OCI-M2 (cell line): ENCODE measurements around the gene PIGO.

ENCODE experiments used
- DNase-seq: peaks from one replicate; lab custom pipeline; 2025; ENCODE audit not compliant: unreplicated experiment; lab: John Stamatoyannopoulos, UW

Gene PIGO

DNA sequence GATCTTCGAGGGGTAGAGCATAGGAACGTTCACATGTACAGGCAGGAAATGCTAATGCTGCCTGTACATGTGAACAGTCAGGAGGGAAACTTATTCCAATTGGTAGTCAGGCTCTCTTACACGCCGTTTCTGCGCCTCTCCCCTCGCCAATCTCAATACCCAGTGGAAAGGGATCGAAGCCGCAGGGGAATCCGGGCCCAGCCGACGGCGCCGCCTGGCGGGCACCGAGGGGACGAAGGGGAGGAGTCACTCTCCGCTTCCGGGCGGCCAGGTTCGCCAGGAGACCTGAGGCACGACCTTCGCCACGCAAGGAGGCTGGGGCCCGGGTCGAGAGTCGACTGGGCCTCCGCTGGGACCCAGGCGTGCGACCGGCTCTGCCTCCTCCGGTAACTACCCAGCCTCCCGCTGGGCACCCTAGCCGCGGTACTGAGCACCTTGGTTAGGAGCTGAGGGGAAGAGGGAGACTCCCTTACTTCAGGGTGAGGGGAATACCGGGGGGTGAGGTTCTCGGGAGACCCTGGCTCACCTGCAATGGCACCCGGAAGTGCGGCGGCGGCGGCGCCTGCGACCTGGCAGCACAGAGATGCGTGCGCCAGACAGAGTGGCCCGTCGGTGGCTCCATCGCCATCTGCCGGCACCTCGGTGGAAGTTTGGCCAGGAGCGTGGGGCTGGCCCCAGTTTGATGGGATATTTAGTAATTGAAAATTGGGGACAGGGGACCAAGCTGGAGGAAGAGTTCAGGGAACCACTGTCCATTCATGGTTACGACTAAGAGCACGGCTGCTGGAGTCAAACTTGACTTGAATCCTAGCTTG is at the start of gene PIGO:
Gene PIGO, minus strand, starts transcription at position 557 of the 815 bp plus-strand sequence. CDS start 1,026 bp downstream, outside the sequence.
- peak; percentile 46 for DNase-seq

DNA sequence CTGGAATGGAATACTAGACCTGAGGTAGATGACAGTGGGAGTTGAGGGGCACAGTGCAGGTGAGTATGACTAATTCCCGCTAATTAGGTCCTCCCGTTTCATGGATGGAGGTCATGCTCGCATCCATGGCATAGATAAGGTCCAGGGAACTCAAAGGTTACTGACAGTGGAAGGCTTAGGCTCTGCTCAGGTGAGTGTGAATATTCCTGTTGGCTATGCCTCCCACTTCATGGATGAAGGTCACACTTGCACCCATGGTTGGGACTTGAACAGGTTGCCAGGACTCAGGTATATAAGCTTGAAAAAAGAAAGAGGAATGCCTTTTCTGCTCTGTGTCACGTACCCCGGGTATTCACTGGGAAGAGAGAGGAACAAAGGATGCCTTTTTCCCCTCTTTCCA is 45.6 kb upstream of the PIGO start:
- no peak for DNase-seq

DNA sequence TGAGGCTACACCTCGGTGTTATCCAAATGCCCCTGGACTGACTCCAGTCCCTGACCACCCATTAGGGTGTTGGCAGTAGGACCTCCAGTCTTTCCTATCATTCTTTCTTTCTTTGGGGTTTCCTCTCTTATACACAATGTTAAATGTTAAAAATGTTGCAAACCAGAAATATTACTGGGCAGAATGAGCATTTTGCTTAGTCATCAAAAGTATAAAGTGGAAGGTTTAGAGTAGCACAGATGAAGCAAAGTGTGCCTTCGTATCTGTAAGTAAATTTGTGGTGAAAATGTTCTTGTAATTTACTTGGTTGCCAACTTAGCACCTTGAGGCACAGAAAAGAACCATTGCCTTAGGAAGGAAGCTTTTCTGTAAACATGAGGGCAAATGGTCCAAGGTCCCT is 43.7 kb upstream of the PIGO start:
- DNase-seq: no peak

DNA sequence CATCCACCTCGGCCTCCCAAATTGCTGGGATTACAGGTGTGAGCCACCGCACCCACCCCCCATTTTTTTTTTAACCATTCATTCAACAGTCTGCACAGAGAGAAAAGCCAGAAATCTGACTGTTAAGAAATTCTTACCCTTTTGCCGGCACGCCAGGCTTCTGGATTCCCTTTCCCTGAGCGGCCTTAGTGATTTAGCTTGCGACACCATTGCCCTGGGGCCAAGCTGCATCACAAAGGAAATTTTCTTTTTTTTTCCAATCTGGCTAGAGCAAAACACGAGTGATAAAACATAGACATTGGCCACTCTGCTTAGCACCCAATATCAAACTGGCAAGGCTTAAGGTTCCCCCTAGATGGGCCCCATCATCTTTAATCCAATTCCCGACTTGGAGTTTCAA is 40.5 kb upstream of the PIGO start:
- no peak for DNase-seq

DNA sequence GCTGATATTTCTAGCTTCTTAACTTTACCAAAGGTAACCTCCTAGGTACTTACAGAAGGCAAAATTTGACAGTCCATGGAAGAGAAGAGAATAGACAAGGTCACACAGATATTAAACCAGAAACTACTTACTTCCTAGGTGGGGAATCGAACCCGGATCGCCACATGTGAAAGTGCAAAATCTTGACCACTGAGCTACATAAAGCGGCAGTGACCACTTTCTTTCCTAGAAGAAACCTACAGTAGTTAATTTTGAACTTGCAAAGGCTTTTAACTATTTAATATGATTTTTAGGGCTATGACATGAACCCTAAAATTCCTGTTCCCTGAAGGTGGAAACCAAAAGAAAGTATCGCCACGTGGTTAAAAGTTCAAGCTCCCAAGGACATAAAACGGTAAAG is 39.6 kb upstream of the PIGO start:
- DNase-seq: no peak

DNA sequence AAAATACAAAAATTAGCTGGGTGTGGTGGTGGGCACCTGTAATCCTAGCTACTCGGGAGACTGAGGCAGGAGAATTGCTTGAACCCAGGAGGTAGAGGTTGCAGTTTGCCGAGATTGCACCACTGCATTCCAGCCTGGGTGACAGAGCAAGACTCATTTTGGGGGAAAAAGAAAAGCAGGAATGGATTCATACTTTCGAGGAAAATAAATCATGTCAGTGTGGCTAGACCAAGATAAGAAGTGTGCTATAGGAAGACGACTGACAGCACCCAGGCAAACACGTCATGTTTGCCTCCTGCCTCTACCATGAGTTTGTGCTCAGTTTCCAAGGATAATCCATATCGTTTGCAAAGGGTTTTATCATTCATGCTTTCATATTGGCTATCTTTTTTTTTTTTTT is 38.5 kb upstream of the PIGO start:
- DNase-seq: no peak

DNA sequence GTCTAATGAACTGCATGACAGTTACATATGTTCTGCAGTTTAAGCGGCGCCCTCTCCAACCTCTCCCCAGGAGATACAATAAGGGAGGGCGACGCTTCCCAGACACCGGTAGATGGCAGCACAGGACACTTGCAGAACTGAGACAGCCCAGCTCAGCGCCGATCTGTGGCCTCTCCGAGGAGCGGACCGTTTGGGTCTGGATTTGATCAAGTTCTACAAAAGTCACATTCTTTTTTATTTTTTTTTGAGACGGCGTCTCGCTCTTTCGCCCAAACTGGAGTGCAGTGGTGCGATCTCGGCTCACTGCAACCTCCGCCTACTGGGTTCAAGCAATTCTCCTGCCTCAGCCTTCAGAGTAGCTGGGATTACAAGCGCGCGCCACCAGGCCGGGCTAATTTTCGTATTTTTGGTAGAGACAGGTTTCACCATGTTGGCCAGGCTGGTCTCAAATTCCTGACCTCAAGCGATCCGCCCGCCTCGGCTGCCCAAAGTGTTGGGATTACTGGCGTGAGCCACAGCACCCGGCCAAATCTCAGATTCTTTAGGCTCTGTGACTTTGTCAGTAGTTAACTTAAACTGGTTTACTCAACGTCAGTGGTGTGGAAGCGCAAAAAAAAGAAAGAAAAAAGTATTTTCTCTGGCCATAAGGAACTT is 20.6 kb upstream of the PIGO start:
- DNase-seq: peak; percentile 22

DNA sequence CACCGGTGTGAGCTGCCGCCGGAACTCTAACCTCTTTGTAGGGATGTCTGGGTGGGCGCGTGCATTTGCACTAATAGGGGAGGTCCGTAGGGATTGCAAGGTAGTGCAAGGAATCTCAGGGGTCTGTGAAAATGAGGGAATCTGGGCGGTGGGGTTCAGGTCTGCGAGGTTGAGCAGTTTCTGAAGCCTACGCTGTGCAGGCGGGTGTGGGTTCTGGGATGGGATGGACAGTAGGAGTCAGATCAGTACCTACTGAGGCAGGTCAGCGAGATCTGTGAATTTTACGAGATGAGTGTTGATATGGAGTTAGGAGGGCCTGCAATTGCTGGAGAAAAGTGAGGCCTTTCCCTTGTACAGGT is 20.1 kb upstream of the PIGO start:
- DNase-seq: no peak

DNA sequence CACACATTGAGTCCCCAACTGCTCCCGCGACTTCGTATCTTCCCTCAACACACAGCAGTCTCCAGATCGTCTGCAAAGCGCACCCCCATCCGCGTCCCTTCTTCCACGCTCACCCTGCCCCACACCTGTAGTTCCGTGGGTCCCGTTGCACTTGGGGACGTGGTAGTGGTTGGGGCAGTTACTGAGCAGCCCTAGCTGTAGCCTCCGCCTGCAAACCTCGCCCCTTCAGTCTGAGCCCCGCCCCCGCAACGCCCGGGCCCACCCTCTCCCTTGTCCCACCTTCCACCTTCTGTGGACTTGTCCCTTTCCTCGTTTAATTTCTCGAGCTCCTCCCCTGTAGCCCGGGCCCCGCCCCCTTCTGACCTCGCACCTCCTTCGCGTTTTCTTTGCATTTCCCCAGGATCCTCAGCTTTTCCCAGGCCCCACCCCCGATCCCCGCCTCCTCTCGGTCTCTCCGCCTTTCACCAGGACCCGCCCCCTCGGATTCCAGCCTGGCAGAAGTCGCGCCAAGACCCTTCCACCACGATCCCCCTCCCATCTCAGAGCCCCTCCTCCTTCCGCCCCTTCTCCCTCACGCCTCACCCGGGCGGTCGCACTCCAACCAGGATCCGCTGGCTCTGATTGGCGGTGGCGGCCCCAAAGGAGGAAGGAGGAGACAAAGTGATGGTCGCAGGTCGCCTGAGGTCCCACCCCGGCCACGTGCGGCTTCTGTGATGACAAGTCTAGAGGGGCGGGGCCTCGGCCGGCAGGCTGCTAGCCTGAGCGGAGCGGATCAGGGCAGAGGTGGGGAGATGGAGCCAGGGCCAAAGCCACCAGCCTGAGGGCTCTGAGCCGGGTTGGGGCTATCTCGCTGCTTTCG is 19.5 kb upstream of the PIGO start, which contains the start of gene ATOSB:
Gene ATOSB, minus strand, starts transcription at position 183 of the 859 bp plus-strand sequence. CDS start 7,588 bp downstream, outside the sequence.
- peak; percentile 88 for DNase-seq

DNA sequence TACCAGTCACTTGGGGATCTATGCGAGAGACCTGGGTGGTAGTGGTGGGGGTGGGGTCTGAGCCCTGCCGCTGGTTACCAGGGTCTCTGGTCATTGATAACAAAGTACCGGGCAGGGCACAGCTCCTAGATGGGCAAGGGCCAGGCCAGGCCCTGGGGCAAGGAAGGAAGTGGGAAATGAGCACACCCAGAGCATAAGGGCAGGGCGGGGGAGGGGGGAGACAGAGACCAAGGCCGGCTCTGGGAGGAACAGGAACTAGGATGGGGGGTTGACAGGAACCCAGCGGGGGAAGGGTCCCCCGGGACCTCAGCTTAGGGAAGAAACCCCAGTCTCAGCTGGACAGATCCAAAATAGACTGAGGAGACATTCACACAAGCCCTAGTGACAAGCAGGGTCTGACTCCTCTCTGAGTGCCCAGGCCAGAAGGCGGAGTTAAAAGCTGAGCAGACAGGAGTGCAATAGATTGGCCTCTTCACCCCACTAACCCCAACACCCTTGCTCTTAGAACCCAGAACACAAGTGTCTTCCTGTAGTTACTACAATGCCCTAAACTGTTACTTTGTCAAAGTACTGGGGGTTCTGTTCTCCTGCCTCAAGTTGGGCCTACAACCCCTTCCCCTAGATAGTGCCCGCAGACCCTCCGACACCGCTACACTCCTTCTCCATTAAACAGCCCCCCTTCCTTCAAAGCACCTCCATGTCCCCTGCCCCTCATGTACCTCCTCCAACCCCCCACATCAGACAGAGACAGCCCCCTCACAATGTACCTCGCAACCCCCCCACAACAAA is 18.6 kb upstream of the PIGO start:
- DNase-seq: no peak

DNA sequence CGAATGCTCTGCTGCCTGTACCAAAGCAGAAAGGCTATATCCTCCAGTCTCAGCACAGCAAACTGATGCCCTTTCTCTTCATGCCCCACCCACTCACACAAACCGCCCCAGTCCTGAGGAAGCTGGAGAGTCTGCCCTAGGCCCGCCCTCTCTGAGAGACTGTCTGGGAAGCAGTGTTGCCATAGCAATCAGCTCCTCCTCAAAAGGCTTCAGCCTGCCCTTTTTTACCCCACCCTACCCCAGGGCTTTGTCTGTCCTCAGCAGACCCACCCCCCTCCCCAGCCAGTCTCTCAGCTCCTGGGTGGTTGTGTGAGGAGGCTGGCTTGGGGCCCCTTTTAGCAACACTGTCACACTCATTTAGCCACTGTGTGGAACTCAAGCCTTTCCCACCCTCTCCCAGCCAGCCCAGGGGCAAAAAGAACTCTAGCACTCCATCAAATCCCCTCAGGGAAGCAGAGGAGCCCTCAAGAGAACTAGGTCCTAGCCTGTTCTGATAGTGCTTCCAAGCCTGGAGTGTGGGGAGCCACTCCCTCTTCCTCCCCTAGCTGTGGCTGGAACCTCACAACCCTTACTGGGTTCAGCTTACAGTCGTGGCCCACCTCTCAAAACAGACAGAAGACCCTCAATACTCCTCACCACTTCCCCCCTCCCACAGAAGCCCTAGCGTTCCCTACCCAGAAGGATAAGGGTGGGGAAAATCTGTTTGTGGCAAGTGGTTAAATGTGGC is 17.9 kb upstream of the PIGO start:
- DNase-seq: peak; percentile 51

DNA sequence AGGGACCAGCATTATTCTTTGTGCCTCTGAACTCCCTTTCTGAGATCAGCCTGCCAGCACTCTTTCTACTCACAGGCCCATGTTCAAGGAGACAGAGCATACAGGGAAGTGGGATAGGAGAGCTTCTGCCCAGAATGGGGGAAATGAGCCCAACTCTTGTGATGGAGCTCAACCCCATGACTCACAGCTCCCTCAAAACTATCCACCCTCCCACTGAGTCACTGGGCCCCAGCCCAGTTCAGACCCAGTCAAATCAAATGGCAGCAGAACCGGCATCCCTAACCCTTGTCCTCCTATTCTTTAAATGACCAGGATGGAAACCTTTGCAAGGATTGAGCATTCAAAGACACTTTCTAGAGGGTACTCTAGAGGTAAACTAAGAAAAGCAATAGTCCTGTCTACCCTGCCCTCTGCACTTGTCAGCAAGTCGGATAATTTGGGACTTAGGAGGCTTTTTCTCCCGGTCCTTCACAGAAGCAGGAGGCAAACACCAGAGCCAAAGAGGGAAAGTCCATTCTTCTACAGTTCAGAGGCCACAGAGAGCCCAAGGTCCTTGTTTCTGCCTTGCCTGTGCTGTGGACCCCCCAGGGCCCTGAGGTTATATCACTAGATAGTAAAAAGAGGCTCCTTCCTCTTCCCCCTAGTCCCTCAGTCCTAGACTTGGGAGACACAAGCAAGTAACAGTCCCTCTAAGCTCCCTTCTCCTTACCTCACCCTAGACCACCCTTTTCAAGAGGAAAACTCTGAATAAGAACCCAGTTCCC is 16.0 kb upstream of the PIGO start:
- no peak for DNase-seq

DNA sequence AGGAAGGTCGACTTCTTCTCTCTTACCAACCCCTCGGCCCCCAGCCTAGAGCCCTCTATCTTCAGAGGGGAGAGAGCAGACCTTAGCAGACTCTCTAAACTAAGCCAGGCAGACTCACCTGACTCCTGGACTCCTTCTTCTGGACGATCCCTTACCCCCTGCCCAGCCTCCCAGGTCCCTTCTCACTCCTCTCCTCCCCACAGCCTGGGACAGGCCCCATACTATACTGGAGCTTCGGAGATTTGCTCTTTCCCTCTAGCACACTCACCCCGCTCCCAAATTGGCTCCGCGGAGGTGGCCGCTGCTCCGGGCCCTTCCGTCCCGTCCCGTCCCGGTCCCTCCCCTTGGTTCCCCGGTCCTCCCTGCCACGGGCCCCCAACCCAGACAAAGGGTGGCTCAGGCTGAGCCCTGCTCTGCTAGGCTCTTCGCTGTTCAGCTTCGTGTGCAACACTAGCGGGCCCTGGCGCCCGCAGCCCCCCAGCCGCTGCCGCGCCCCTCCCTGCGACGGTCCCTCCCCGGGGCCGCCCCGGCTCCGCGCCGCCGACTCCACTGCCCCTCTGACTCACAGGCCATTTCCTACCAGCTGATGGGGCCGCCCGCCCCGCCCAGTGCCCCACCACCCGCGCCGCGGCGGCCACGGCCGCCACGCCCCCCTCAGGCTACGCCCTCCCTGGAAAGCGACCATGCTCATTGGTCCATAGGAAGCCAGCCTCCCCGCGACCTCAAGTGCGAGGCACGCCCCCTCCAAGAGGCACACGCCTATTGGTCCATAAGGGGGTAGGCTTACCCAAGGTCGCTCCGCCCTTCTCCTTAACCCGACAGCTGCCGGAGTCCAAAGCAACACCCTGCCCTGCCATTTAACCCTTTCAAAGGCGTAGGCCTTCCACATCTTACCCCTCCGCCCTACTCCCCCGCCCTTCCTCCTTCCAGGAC is 14.9 kb upstream of the PIGO start:
- DNase-seq: peak; percentile 59

DNA sequence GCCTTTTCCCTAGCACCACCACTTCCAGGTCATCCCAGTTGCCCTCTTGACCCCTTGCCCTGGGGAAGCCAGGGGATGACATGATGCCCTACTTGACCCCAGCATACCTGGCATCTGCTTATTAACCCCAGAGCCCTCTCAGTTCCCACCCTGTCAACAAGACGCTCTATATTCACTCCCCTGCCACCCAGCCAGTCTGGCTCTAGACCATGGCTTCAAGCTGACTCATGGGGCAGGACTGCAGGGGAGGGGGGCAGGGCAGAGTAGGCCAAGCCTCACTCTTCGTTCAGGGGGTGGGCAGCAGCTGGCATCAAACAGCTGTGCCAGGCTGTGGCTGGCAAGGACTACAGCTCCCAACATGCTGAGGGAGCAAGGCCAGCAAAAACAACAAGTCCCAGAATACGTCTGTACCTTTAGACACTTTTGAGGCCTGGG is 14.0 kb upstream of the PIGO start:
- DNase-seq: no peak

DNA sequence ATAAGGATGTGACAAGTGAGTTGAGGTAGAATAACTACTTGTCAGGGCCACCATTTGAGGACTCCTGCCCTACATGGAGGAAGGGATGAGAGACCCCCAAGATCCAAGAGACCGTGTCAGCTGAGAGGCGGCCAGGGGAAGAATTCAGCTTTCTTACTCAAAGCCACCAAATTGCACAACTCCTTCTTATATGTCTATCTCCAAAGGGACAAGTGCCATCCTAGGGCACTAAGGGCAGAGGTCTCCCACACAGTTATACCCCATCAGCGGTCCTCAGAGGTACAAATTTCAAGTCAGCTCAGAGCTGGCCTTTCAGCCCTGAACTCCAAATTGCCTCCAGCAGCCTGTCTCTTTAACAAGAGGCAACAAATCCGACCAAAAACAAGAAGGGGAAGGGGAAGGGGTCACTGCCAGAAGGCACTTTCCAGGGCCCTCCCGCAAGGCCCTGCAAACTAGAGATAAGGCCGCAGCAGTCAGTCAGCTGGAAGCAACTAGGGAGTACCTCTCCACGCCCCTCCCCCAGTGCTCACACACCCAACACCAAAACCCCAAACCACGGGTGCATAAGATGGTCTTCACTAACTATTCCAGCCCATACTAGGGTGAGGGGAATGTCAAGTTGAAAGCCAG is 12.7 kb upstream of the PIGO start:
- DNase-seq: peak; percentile 70

DNA sequence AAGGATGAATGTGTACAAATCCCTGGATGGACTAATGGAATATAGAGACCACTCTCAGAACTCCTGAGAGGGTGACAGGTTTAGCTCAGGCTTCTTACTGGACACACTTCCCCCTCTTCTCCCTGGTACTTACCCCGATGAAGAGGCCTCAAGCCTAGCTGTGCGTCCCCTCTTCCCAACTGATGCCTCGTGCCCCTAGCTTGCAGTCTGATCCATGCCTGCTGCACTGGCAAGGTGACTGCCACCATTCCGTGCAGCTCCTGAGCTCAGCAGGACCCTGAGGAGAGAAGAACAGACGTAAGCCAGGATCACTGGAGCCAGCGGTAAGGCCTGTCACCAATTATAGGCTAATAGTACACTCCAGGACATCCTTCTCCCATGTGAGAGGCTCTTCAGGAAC is 12.1 kb upstream of the PIGO start:
- DNase-seq: no peak

DNA sequence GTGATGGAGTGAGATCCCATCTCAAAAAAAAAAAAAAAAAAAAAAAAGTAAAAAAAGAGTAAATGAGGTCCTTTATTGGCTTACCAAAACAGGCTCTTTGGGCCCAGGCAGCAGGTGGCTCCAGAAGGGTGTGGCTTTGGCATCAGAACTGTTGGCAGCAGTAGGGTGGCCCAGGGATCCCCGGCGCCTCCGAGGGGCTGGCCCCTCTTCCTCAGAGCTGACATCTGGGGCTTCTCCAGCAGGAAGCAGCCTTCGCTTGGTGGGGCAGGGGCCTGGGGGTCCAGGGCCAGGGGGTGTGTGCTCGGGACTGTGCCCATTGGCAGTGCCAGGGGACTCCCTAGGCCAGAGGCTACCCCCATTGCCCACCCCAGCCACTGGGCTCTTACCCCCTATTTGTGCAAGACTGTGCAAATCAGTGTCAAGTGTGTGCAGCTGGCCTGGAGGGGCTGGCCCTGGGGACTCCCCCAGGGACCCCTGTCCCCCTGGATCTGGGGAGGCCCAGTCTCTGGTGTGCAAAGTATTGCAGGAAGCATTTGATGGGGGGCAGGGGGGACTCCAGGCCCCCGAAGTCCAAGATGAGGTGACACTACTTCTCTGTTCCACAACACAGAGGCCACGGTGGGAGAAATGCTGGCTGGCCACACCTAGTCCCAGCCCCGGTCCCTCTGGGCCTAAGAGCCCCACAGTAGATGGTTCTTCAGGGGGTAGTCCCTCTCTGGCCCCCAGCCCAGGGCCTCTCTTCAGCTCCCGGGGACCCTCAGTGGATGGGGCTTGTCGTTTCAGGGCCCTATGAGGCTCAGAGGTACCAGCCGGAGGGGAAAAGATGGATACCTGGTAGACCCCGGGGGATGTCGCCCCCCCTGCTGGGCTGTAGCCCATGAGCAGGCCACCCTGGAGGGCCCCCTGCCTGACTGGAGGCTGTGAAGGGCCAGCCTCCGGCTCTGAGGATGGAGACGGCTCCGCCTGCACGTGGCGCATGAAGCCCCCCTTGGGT is 11.2 kb upstream of the PIGO start:
- DNase-seq: no peak
